DOHH2 (cell line): Measurements from ENCODE around the gene KLHDC7A.

Experiments
- CTCF ChIP-seq: fragments of 200-600 bp; sonication (generic); IDR thresholded peaks from one replicate; pipeline ENCODE4 v1.5.1; 2014; ENCODE audit warnings: antibody characterized with exemption, mild to moderate bottlenecking, low read depth, low read length; ENCODE audit not compliant: poor library complexity, severe bottlenecking
- EZH2phosphoT487 ChIP-seq: fragments of 200-600 bp; sonication (generic); IDR thresholded peaks from 2 replicates; pipeline ENCODE4 v1.6.1; 2017; ENCODE audit warnings: borderline replicate concordance, mild to moderate bottlenecking, antibody characterized with exemption, low read length, moderate library complexity, mixed read lengths

- no peak for TF ChIP-seq CTCF
- TF ChIP-seq EZH2phosphoT487, result no peak
These were observed 27.4 kb downstream of the KLHDC7A start for GRCh38 chr1:18508084-18508483.
